GM12891 (cell line): Measurements from ENCODE around the gene ATP2B2.

Experiments
- POLR2A ChIP-seq: IDR thresholded peaks from 2 replicates; pipeline ENCODE4 v1.6.1; 2011; ENCODE audit warnings: low read depth, low read length, control low read depth
- POLR2AphosphoS5 ChIP-seq: IDR thresholded peaks from 2 replicates; pipeline ENCODE4 v1.6.1; 2011; ENCODE audit warnings: low read depth, low read length, control low read depth
- POU2F2 ChIP-seq: IDR thresholded peaks from 2 replicates; pipeline ENCODE4 v1.6.1; 2011; ENCODE audit warnings: low read depth, mild to moderate bottlenecking, control low read depth, low read length, moderate library complexity
- TAF1 ChIP-seq: IDR thresholded peaks from 2 replicates; pipeline ENCODE4 v1.6.1; 2011; ENCODE audit warnings: low read depth, low read length, control low read depth

- TF ChIP-seq POU2F2 (no peak), TAF1 (no peak), POLR2A (no peak), POLR2AphosphoS5 (no peak)
Observed at GRCh38 chr3:10383850-10384248, 121.5 kb downstream of the ATP2B2 start.
